Measurements from ENCODE around the gene PRKCH. TPM values are rescaled to one million over a fixed set of nuclear protein-coding genes. Genes with fewer than 3 reads are reported as not detected.

The PRKCH gene
- total RNA-seq, 4 donors from 2014 or later, result 15.7 to 74.7 (median 38.4) TPM

GRCh38 chr14:61486930-61487495, 165.6 kb downstream of the PRKCH start:
- no peak for TF ChIP-seq CTCF (IDR thresholded peaks at IDR 0.05)
- no peak for ATAC-seq (ENCODE audit: low FRiP score)

GRCh38 chr14:61488417-61489401, 167.3 kb downstream of the PRKCH start:
- no peak for TF ChIP-seq CTCF (IDR thresholded peaks at IDR 0.05)
- no peak for ATAC-seq (ENCODE audit: low FRiP score)
- DNase-seq (ENCODE audit: low spot score), result no peak

More at GRCh38 chr14:61486930-61487495, 165.6 kb downstream of the PRKCH start:
- no peak for DNase-seq (ENCODE audit: low spot score)

- TF ChIP-seq CTCF (IDR thresholded peaks at IDR 0.05), result no peak
- no peak for ATAC-seq (ENCODE audit: low FRiP score)
- no peak for DNase-seq (ENCODE audit: low spot score)
Observed at GRCh38 chr14:61489512-61489911, 168.1 kb downstream of the PRKCH start.

- TF ChIP-seq CTCF (IDR thresholded peaks at IDR 0.05), result no peak
- DNase-seq (ENCODE audit: low spot score) (no peak), ATAC-seq (ENCODE audit: low FRiP score) (no peak)
Observed at GRCh38 chr14:61489932-61490331, 168.6 kb downstream of the PRKCH start.

GRCh38 chr14:61491224-61491623, 169.8 kb downstream of the PRKCH start:
- ATAC-seq (ENCODE audit: low FRiP score), result no peak
- no peak for TF ChIP-seq CTCF (IDR thresholded peaks at IDR 0.05)
- DNase-seq (ENCODE audit: low spot score), result no peak

GRCh38 chr14:61491876-61492434, 170.6 kb downstream of the PRKCH start:
- no peak for TF ChIP-seq CTCF (IDR thresholded peaks at IDR 0.05)
- DNase-seq (ENCODE audit: low spot score) (no peak), ATAC-seq (ENCODE audit: low FRiP score) (no peak)
